NCI-H524 (cell line): ENCODE measurements around the gene KIAA0753.

Experiments
- DNase-seq, 2 experiments: peaks; one replicate each; lab custom pipeline; 2025; lab: John Stamatoyannopoulos, UW

The KIAA0753 gene

GRCh38 chr17:6641247-6641863 lies 844 bp upstream of the KIAA0753 start:
- DNase-seq = peak; percentile 10 to 65

- no peak for DNase-seq
Measured at GRCh38 chr17:6639586-6640535, 650 bp downstream of the KIAA0753 start.

GRCh38 chr17:6639014-6639585 lies 1.4 kb downstream of the KIAA0753 start:
- no peak for DNase-seq

- DNase-seq = no peak
Measured at GRCh38 chr17:6638046-6638908, 2.2 kb downstream of the KIAA0753 start.

GRCh38 chr17:6637458-6637840 lies 3.1 kb downstream of the KIAA0753 start:
- no peak for DNase-seq

- DNase-seq = no peak
Measured at GRCh38 chr17:6636616-6637457, 3.7 kb downstream of the KIAA0753 start.

- no peak for DNase-seq
Measured at GRCh38 chr17:6636105-6636504, 4.4 kb downstream of the KIAA0753 start.

GRCh38 chr17:6633263-6633662 lies 7.2 kb downstream of the KIAA0753 start:
- DNase-seq = no peak

- DNase-seq = no peak
Measured at GRCh38 chr17:6632530-6632929, 8.0 kb downstream of the KIAA0753 start.

GRCh38 chr17:6630390-6630789 lies 10.1 kb downstream of the KIAA0753 start:
- no peak for DNase-seq

GRCh38 chr17:6627019-6627418 lies 13.5 kb downstream of the KIAA0753 start:
- no peak for DNase-seq

- DNase-seq = no peak
Measured at GRCh38 chr17:6626616-6627015, 13.9 kb downstream of the KIAA0753 start.

GRCh38 chr17:6623941-6624340 lies 16.6 kb downstream of the KIAA0753 start:
- DNase-seq = no peak

GRCh38 chr17:6611231-6611630 lies 29.3 kb downstream of the KIAA0753 start:
- no peak for DNase-seq

- DNase-seq = no peak
Measured at GRCh38 chr17:6610011-6610410, 30.5 kb downstream of the KIAA0753 start.

GRCh38 chr17:6608321-6608720 lies 32.2 kb downstream of the KIAA0753 start:
- no peak for DNase-seq

- no peak for DNase-seq
Measured at GRCh38 chr17:6605142-6605541, 35.4 kb downstream of the KIAA0753 start.

- no peak for DNase-seq
Measured at GRCh38 chr17:6603744-6604325, 36.7 kb downstream of the KIAA0753 start.

GRCh38 chr17:6602141-6602540 lies 38.4 kb downstream of the KIAA0753 start:
- no peak for DNase-seq

GRCh38 chr17:6599364-6599763 lies 41.1 kb downstream of the KIAA0753 start:
- no peak for DNase-seq

- no peak for DNase-seq
Measured at GRCh38 chr17:6597727-6598126, 42.8 kb downstream of the KIAA0753 start.
